ENCODE results near the gene MILR1. TPM values are rescaled to one million over a fixed set of nuclear protein-coding genes. Genes with fewer than 3 reads are reported as not detected.
"Not testable (repeated sequence)": the region's sequence is repeated elsewhere in the genome, so short reads cannot be mapped to it uniquely, and the experiment has no call there.

Gene MILR1
- polyA plus RNA-seq, 1 donor (not counting 4 experiments of a cell fraction or from before 2014, with no cell fraction given), result not detected

- FAIRE-seq, result no peak
- no peaks in the 10 kb centered on the region for H3K79me2 ChIP-seq (ENCODE audit: control insufficient read depth, insufficient read depth, low read length)
- no peaks in the 10 kb centered on the region for H3K9me3 ChIP-seq (ENCODE audit: control insufficient read depth, low read depth, low read length)
- H2AFZ ChIP-seq (ENCODE audit: control insufficient read depth, low read length), result no peak overlapping the region
- DNase-seq (ENCODE audit: low read depth, low spot score), result no peak
- no peak overlapping the region for H3K9ac ChIP-seq (ENCODE audit: control insufficient read depth, extremely low read depth, insufficient read depth, low read length)
- H3K27me3 ChIP-seq (ENCODE audit: control insufficient read depth, extremely low read depth, insufficient read depth, low read length), result no peaks in the 10 kb centered on the region
- H3K4me2 ChIP-seq (ENCODE audit: control insufficient read depth, extremely low read depth, insufficient read depth, low read depth, low read length), result no peak overlapping the region
- no peaks in the 10 kb centered on the region for H4K20me1 ChIP-seq (ENCODE audit: control insufficient read depth, extremely low read depth, insufficient read depth, low read length)
- TF ChIP-seq EZH2 (IDR thresholded peaks at IDR 0.05; ENCODE audit: low read length), result no peak
- dilution Hi-C loops (cut with MboI; ENCODE audit: extremely low pct_ligation_motif_present, low sequenced_read_pairs), result loop anchor here (5.0 to 10.0 kb wide), 2 partner anchors 51 to 102 kb away; no protein-coding TSS in a partner anchor
- H3K4me3 ChIP-seq (ENCODE audit: control insufficient read depth in 2 of 3, extremely low read depth in 1 of 3, insufficient read depth in 2 of 3, low read depth in 1 of 3, low read length in 3 of 3), result no peak overlapping the region
- H3K36me3 ChIP-seq (ENCODE audit: control insufficient read depth in 2 of 2, extremely low read depth in 1 of 2, insufficient read depth in 2 of 2, low read length in 2 of 2), result no peaks in the 10 kb centered on the region
- no peaks in the 10 kb centered on the region for H3K9me1 ChIP-seq (ENCODE audit: control insufficient read depth, extremely low read depth, insufficient read depth, low read length)
- no peaks in the 10 kb centered on the region for H3K4me1 ChIP-seq (ENCODE audit: control insufficient read depth, extremely low read depth, insufficient read depth, low read length)
- H3K27ac ChIP-seq (ENCODE audit: control insufficient read depth, insufficient read depth, low read length), result no peak overlapping the region
These were observed 22.3 kb upstream of the MILR1 start for GRCh38 chr17:64426596-64426995.

DNA sequence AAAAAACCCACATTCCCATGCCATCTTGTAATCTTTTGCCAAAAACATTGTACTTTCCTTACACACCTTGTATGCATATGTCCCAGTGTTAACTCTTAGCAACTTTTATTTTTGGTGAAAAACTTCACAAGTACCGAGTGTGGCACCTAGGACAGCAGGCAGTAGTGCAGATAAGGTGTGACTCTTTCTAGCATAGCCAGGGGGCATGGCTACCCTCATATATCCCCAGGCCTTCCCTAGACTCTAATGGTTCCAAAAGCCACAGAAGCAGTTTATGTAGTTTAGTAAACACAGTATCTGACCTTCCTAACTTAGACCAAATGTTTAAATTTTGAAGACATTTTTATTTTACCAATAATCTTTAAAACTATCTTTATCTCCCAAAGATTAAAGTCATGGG is 20.5 kb upstream of the MILR1 start:
- Histone ChIP-seq H3K4me3 (ENCODE audit: control insufficient read depth in 2 of 3, extremely low read depth in 1 of 3, insufficient read depth in 2 of 3, low read depth in 1 of 3, low read length in 3 of 3) (no peak overlapping the region), H4K20me1 (ENCODE audit: control insufficient read depth, extremely low read depth, insufficient read depth, low read length) (no peaks in the 10 kb centered on the region), H3K36me3 (ENCODE audit: control insufficient read depth in 2 of 2, extremely low read depth in 1 of 2, insufficient read depth in 2 of 2, low read length in 2 of 2) (no peaks in the 10 kb centered on the region), H3K9me3 (ENCODE audit: control insufficient read depth, low read depth, low read length) (no peaks in the 10 kb centered on the region), H3K9me1 (ENCODE audit: control insufficient read depth, extremely low read depth, insufficient read depth, low read length) (no peaks in the 10 kb centered on the region), H3K4me2 (ENCODE audit: control insufficient read depth, extremely low read depth, insufficient read depth, low read depth, low read length) (no peak overlapping the region), H3K27ac (ENCODE audit: control insufficient read depth, insufficient read depth, low read length) (no peak overlapping the region), H3K27me3 (ENCODE audit: control insufficient read depth, extremely low read depth, insufficient read depth, low read length) (no peaks in the 10 kb centered on the region), H3K79me2 (ENCODE audit: control insufficient read depth, insufficient read depth, low read length) (no peaks in the 10 kb centered on the region), H2AFZ (ENCODE audit: control insufficient read depth, low read length) (no peak overlapping the region), H3K4me1 (ENCODE audit: control insufficient read depth, extremely low read depth, insufficient read depth, low read length) (no peaks in the 10 kb centered on the region), H3K9ac (ENCODE audit: control insufficient read depth, extremely low read depth, insufficient read depth, low read length) (no peak overlapping the region)
- dilution Hi-C loops (cut with MboI; ENCODE audit: extremely low pct_ligation_motif_present, low sequenced_read_pairs), result loop anchor here (5.0 to 10.0 kb wide), 2 partner anchors 49 to 104 kb away; no protein-coding TSS in a partner anchor
- FAIRE-seq (no peak), DNase-seq (ENCODE audit: low read depth, low spot score) (no peak)
- TF ChIP-seq, protein P1, sequence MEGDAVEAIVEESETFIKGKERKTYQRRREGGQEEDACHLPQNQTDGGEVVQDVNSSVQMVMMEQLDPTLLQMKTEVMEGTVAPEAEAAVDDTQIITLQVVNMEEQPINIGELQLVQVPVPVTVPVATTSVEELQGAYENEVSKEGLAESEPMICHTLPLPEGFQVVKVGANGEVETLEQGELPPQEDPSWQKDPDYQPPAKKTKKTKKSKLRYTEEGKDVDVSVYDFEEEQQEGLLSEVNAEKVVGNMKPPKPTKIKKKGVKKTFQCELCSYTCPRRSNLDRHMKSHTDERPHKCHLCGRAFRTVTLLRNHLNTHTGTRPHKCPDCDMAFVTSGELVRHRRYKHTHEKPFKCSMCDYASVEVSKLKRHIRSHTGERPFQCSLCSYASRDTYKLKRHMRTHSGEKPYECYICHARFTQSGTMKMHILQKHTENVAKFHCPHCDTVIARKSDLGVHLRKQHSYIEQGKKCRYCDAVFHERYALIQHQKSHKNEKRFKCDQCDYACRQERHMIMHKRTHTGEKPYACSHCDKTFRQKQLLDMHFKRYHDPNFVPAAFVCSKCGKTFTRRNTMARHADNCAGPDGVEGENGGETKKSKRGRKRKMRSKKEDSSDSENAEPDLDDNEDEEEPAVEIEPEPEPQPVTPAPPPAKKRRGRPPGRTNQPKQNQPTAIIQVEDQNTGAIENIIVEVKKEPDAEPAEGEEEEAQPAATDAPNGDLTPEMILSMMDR (optimal IDR thresholded peaks at IDR 0.05 in 1 of 3, IDR thresholded peaks at IDR 0.05 in 1 of 3, conservative IDR thresholded peaks at IDR 0.05 in 1 of 3; ENCODE audit: extremely low read depth in 1 of 3, insufficient read depth in 2 of 3, low read length in 3 of 3), result no peak
- no peak for TF ChIP-seq EZH2 (IDR thresholded peaks at IDR 0.05; ENCODE audit: low read length)

GRCh38 chr17:64430036-64430435 is 18.9 kb upstream of the MILR1 start:
- H3K4me3 ChIP-seq (ENCODE audit: control insufficient read depth in 2 of 3, extremely low read depth in 1 of 3, insufficient read depth in 2 of 3, low read depth in 1 of 3, low read length in 3 of 3); H3K79me2 ChIP-seq (ENCODE audit: control insufficient read depth, insufficient read depth, low read length); H3K27me3 ChIP-seq (ENCODE audit: control insufficient read depth, extremely low read depth, insufficient read depth, low read length); FAIRE-seq; DNase-seq (ENCODE audit: low read depth, low spot score); H3K9ac ChIP-seq (ENCODE audit: control insufficient read depth, extremely low read depth, insufficient read depth, low read length); H3K4me2 ChIP-seq (ENCODE audit: control insufficient read depth, extremely low read depth, insufficient read depth, low read depth, low read length); H3K27ac ChIP-seq (ENCODE audit: control insufficient read depth, insufficient read depth, low read length); H3K4me1 ChIP-seq (ENCODE audit: control insufficient read depth, extremely low read depth, insufficient read depth, low read length); H4K20me1 ChIP-seq (ENCODE audit: control insufficient read depth, extremely low read depth, insufficient read depth, low read length); H3K36me3 ChIP-seq (ENCODE audit: control insufficient read depth in 2 of 2, extremely low read depth in 1 of 2, insufficient read depth in 2 of 2, low read length in 2 of 2); H2AFZ ChIP-seq (ENCODE audit: control insufficient read depth, low read length); dilution Hi-C loops (cut with MboI; ENCODE audit: extremely low pct_ligation_motif_present, low sequenced_read_pairs); H3K9me3 ChIP-seq (ENCODE audit: control insufficient read depth, low read depth, low read length); H3K9me1 ChIP-seq (ENCODE audit: control insufficient read depth, extremely low read depth, insufficient read depth, low read length): not testable (repeated sequence)
